C4-2B (cell line): ENCODE results near the gene CDRT4.

ENCODE experiments used
- CTCF ChIP-seq: fragments of 450-650 bp; conservative IDR thresholded peaks from 2 replicates; pipeline ENCODE4 v1.5.1; 2017; ENCODE audit warnings: mild to moderate bottlenecking
- ZFX ChIP-seq: fragments of 450-650 bp; IDR thresholded peaks from 2 replicates; pipeline ENCODE4 v1.6.1; 2017

- TF ChIP-seq CTCF (no peak), ZFX (no peak)
Observed at GRCh38 chr17:15452746-15453145, 14.7 kb downstream of the CDRT4 start.
